ENCODE measurements around the gene NOS1AP.

DNA sequence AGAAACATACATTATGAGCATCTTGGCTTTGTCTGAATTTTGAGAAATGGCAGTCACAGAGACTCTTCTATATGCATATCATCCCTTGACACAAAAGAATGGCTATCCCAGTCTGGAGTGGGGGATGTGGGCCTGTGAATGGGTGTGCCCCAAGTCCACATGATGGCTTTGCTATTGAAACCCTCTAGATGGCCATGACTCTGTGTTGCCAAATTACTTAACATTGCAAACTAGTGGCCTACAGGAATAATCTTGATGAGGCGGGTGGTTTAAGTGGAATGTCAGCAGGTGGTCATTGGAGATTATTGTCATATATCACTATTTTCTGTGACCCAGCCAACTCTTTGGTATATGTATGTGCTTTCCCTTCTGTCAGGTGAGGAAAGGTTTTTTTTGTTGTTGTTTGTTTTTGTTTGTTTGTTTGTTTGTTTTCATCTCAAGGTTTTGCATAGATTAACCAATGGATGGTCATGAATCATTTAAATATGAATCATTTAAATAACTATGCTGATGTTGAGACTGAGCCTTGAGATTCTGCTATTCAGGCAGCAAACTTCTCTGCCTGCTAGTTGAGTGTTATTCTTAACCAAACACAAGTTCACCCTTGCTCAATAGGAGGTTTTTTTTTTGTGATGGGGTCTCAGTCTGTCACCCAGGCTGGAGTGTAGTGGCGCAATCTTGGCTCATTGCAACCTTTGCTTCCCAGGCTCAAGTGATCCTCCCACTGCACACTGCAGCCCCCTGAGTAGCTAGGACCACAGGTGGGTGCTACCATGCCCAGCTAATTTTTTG is 103.0 kb downstream of the NOS1AP start:
- TF ChIP-seq, protein P1, sequence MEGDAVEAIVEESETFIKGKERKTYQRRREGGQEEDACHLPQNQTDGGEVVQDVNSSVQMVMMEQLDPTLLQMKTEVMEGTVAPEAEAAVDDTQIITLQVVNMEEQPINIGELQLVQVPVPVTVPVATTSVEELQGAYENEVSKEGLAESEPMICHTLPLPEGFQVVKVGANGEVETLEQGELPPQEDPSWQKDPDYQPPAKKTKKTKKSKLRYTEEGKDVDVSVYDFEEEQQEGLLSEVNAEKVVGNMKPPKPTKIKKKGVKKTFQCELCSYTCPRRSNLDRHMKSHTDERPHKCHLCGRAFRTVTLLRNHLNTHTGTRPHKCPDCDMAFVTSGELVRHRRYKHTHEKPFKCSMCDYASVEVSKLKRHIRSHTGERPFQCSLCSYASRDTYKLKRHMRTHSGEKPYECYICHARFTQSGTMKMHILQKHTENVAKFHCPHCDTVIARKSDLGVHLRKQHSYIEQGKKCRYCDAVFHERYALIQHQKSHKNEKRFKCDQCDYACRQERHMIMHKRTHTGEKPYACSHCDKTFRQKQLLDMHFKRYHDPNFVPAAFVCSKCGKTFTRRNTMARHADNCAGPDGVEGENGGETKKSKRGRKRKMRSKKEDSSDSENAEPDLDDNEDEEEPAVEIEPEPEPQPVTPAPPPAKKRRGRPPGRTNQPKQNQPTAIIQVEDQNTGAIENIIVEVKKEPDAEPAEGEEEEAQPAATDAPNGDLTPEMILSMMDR (conservative IDR thresholded peaks at IDR 0.05; ENCODE audit: low read depth in 2 of 2), result no peak
- no peak for TF ChIP-seq POLR2AphosphoS5 (IDR thresholded peaks at IDR 0.05; ENCODE audit: low read depth)
